Stomach (tissue), 4 donors: ENCODE measurements around the gene POFUT2.

ENCODE experiments used
- CTCF ChIP-seq, 7 experiments: fragments of 450-650 bp in 4 of 7; fragments of 200-600 bp in 3 of 7; sonication (generic) in 3 of 7; IDR thresholded peaks; one replicate each; pipeline ENCODE4 v1.5.1; 2016 to 2019; ENCODE audit warnings: antibody characterized with exemption in 7 of 7, control low read depth in 2 of 7, mild to moderate bottlenecking in 1 of 7
- EP300 ChIP-seq: sonication (generic); formaldehyde crosslinking; IDR thresholded peaks from one replicate; pipeline ENCODE4 v1.6.1; 2017; ENCODE audit warnings: antibody characterized with exemption

- TF ChIP-seq EP300: no peak
- no peak for TF ChIP-seq CTCF (IDR thresholded peaks at IDR 0.05)
Observed at GRCh38 chr21:45329261-45330074, 41.8 kb upstream of the POFUT2 start.
